B cell (primary cell): ENCODE data around the gene ITCH. TPM values are rescaled to one million over a fixed set of nuclear protein-coding genes. Genes with fewer than 3 reads are reported as not detected.

Experiments used
- ATAC-seq: fragments of 200-7000 bp; cut with Tn5 transposase; one replicate; pipeline ENCODE4 v1.10.0; 2021; ENCODE audit warnings: low read depth, mild to moderate bottlenecking, moderate number of reproducible peaks, moderate library complexity
- CTCF ChIA-PET: fragments of 350-600 bp; sonication (Branson Sonifier 250); formaldehyde crosslinking; loops from one replicate; lab custom pipeline; 2021; ENCODE audit warnings: antibody characterized with exemption, inconsistent platforms; lab: Charles Lee
- POLR2A ChIA-PET: fragments of 350-600 bp; sonication (Branson Sonifier 250); formaldehyde crosslinking; loops from one replicate; lab custom pipeline; 2021; ENCODE audit warnings: antibody characterized with exemption; lab: Charles Lee
- DNase-seq: peaks from one replicate; pipeline ENCODE4 v3.0.0; 2013
- H2AFZ ChIP-seq: 2 replicates; pipeline ENCODE4 v1.6.1; 2012; ENCODE audit warnings: mild to moderate bottlenecking, low read depth, low read length; ENCODE audit not compliant: insufficient read depth, poor library complexity, severe bottlenecking
- H3K27ac ChIP-seq, 2 donors: 1 replicate in 1 of 2; 2 replicates in 1 of 2; pipeline ENCODE4 v1.5.1; 2012 to 2013; ENCODE audit warnings: low read length in 2 of 2, mild to moderate bottlenecking in 2 of 2, moderate library complexity in 1 of 2
- H3K27me3 ChIP-seq, 4 experiments: fragments of 200-600 bp in 1 of 4; sonication (generic) in 1 of 4; replicated peaks in 1 of 4; 1 replicate in 2 of 4; 2 replicates in 2 of 4; pipeline versions ENCODE4 v1.6.1 to v1.7.0; 2013 to 2016; ENCODE audit warnings: low read length in 3 of 4, mild to moderate bottlenecking in 2 of 4, mixed read lengths in 1 of 4, moderate library complexity in 1 of 4; ENCODE audit not compliant: insufficient read depth in 4 of 4, control insufficient read depth in 3 of 4; ENCODE audit errors: control extremely low read depth in 1 of 4
- H3K36me3 ChIP-seq, 2 experiments: replicated peaks in 1 of 2; 1 replicate in 1 of 2; 2 replicates in 1 of 2; pipeline versions ENCODE4 v1.6.1 to v1.7.1; 2013; ENCODE audit warnings: low read length in 1 of 2; ENCODE audit not compliant: insufficient read depth in 2 of 2, control insufficient read depth in 1 of 2; ENCODE audit errors: control extremely low read depth in 1 of 2, extremely low read depth in 1 of 2
- H3K4me1 ChIP-seq, 2 donors: fragments of 200-600 bp in 1 of 2; sonication (generic) in 1 of 2; 1 replicate in 1 of 2; 2 replicates in 1 of 2; pipeline versions ENCODE4 v1.5.1 to v1.6.1; 2013 to 2017; ENCODE audit warnings: low read length in 2 of 2; ENCODE audit not compliant: control insufficient read depth in 2 of 2, insufficient read depth in 2 of 2
- H3K4me2 ChIP-seq: replicated peaks from 2 replicates; pipeline ENCODE3; 2012; ENCODE audit warnings: mild to moderate bottlenecking, low read depth, low read length; ENCODE audit not compliant: poor library complexity, severe bottlenecking
- H3K4me3 ChIP-seq, 5 experiments: fragments of 200-600 bp in 1 of 5; sonication (generic) in 1 of 5; 1 replicate in 3 of 5; 2 replicates in 2 of 5; pipeline versions ENCODE4 v1.5.1 to v1.7.0; 2011 to 2016; ENCODE audit warnings: low read length in 4 of 5, mild to moderate bottlenecking in 4 of 5, low read depth in 2 of 5, control low read depth in 1 of 5, moderate library complexity in 1 of 5; ENCODE audit not compliant: insufficient read depth in 1 of 5; ENCODE audit errors: control extremely low read depth in 1 of 5, extremely low read depth in 1 of 5
- H3K79me2 ChIP-seq: fragments of 200-600 bp; sonication (generic); one replicate; pipeline ENCODE4 v1.6.0; 2016; ENCODE audit warnings: low read length; ENCODE audit not compliant: control insufficient read depth, insufficient read depth
- H3K9ac ChIP-seq: fragments of 200-600 bp; sonication (generic); 2 replicates; pipeline ENCODE4 v1.6.1; 2017; ENCODE audit warnings: mild to moderate bottlenecking, low read length, moderate library complexity
- H3K9me3 ChIP-seq, 3 donors: one replicate each; pipeline versions ENCODE4 v1.6.1 to v1.7.1; 2013; ENCODE audit warnings: low read length in 2 of 3; ENCODE audit not compliant: control insufficient read depth in 2 of 3, insufficient read depth in 1 of 3; ENCODE audit errors: control extremely low read depth in 1 of 3
- H4K20me1 ChIP-seq: 2 replicates; pipeline ENCODE4 v1.6.0; 2012; ENCODE audit warnings: mild to moderate bottlenecking, low read length; ENCODE audit not compliant: insufficient read depth, control insufficient read depth, poor library complexity, severe bottlenecking
- H3K27ac Mint-ChIP-seq: one replicate; pipeline ENCODE4 v1.8.0; 2021; ENCODE audit warnings: mixed read lengths
- H3K27me3 Mint-ChIP-seq: one replicate; pipeline ENCODE4 v1.8.0; 2021; ENCODE audit warnings: mixed read lengths
- H3K4me1 Mint-ChIP-seq: one replicate; pipeline ENCODE4 v1.8.0; 2021; ENCODE audit warnings: mixed read lengths
- H3K4me3 Mint-ChIP-seq: one replicate; pipeline ENCODE4 v1.8.0; 2021; ENCODE audit warnings: mixed read lengths
- H3K9me3 Mint-ChIP-seq: one replicate; pipeline ENCODE4 v1.8.0; 2022; ENCODE audit warnings: mixed read lengths; ENCODE audit not compliant: insufficient read depth
- EZH2 ChIP-seq: IDR thresholded peaks from 2 replicates; pipeline ENCODE4 v1.6.1; 2012; ENCODE audit warnings: borderline replicate concordance, low read depth, mild to moderate bottlenecking, moderate library complexity, low read length; ENCODE audit not compliant: insufficient read depth, poor library complexity, severe bottlenecking
- WGBS: methylation state at CpG from one replicate; pipeline ENCODE4 v1.1.5; 2013; ENCODE audit warnings: missing lambda C conversion rate; ENCODE audit not compliant: insufficient coverage; 5-methylcytosine and 5-hydroxymethylcytosine counted together
- intact Hi-C: fragments of 100-400 bp; cut with micrococcal nuclease; formaldehyde crosslinking; loops from one replicate; pipeline ENCODE4 v1.10.0; 2022
- polyA plus RNA-seq: library from polyadenylated mRNA; depleted of rRNA; stranded (reverse); fragments of >200 nt; gene quantifications from 2 replicates; pipeline ENCODE4 v1.2.3, GENCODE V29; 2012
- total RNA-seq, 2 donors: library from RNA; stranded (reverse); fragments of 120-200 nt in 1 of 2; gene quantifications; 1 replicate in 1 of 2; 2 replicates in 1 of 2; pipeline versions ENCODE4 v1.2.3 to v1.2.4, GENCODE V29; 2013 to 2022
- TF ChIP-seq, protein P1 (sequence below): fragments of 200-600 bp; IDR thresholded peaks from one replicate; pipeline ENCODE4 v1.8.0; 2022; ENCODE audit warnings: antibody characterized with exemption, mild to moderate bottlenecking

The ITCH gene
- total and polyA plus RNA-seq, 2 donors (not counting 1 experiment from before 2014, with no cell fraction given) = 10.0 to 110 TPM

- H3K4me2 ChIP-seq = no peak overlapping the region
- no peak overlapping the region for H3K27ac ChIP-seq
- ChIA-PET CTCF (interaction anchor here (0.5 to 1.4 kb wide), 4 partner anchors 219 to 1020 kb away, joined by 3 to 4 read pairs (median 4); no protein-coding TSS in a partner anchor), POLR2A (no interaction called here)
- peaks cover 29% of the 10 kb centered on the region for H3K79me2 ChIP-seq
- WGBS = 94% methylated on average over 6 of the region's 8 CpGs
- TF ChIP-seq, protein P1, sequence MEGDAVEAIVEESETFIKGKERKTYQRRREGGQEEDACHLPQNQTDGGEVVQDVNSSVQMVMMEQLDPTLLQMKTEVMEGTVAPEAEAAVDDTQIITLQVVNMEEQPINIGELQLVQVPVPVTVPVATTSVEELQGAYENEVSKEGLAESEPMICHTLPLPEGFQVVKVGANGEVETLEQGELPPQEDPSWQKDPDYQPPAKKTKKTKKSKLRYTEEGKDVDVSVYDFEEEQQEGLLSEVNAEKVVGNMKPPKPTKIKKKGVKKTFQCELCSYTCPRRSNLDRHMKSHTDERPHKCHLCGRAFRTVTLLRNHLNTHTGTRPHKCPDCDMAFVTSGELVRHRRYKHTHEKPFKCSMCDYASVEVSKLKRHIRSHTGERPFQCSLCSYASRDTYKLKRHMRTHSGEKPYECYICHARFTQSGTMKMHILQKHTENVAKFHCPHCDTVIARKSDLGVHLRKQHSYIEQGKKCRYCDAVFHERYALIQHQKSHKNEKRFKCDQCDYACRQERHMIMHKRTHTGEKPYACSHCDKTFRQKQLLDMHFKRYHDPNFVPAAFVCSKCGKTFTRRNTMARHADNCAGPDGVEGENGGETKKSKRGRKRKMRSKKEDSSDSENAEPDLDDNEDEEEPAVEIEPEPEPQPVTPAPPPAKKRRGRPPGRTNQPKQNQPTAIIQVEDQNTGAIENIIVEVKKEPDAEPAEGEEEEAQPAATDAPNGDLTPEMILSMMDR = no peak
- TF ChIP-seq EZH2 = no peak
- no peak overlapping the region for H3K9ac ChIP-seq
- peaks cover 47% of the 10 kb centered on the region for H4K20me1 ChIP-seq
- no peaks in the 10 kb centered on the region for H3K27me3 ChIP-seq
- no peak overlapping the region for H3K27ac Mint-ChIP-seq
- no peaks in the 10 kb centered on the region for H3K9me3 Mint-ChIP-seq
- H3K4me3 Mint-ChIP-seq = no peak overlapping the region
- no peak for DNase-seq
- no peaks in the 10 kb centered on the region for H3K4me1 ChIP-seq
- no peak for ATAC-seq
- no peak overlapping the region for H3K4me3 ChIP-seq
- intact Hi-C loops = no loop called here
- H3K36me3 ChIP-seq = peaks cover 6 to 85% of the 10 kb centered on the region in 2 experiments
- no peaks in the 10 kb centered on the region for H3K27me3 Mint-ChIP-seq
- H3K4me1 Mint-ChIP-seq = peaks cover 2% of the 10 kb centered on the region
- no peaks in the 10 kb centered on the region for H3K9me3 ChIP-seq
- no peak overlapping the region for H2AFZ ChIP-seq
Measured at GRCh38 chr20:34531608-34532265, 168.7 kb downstream of the ITCH start.

- Mint-ChIP-seq H3K4me3 (no peak overlapping the region), H3K27me3 (no peaks in the 10 kb centered on the region), H3K4me1 (peaks cover 2% of the 10 kb centered on the region), H3K9me3 (no peaks in the 10 kb centered on the region), H3K27ac (no peak overlapping the region)
- Histone ChIP-seq H4K20me1 (peaks cover 47% of the 10 kb centered on the region), H3K4me3 (no peak overlapping the region), H3K9me3 (no peaks in the 10 kb centered on the region), H3K36me3 (peaks cover 4 to 82% of the 10 kb centered on the region in 2 experiments), H3K27me3 (no peaks in the 10 kb centered on the region), H3K4me2 (no peak overlapping the region), H3K79me2 (peaks cover 23% of the 10 kb centered on the region), H3K4me1 (no peaks in the 10 kb centered on the region), H2AFZ (no peak overlapping the region), H3K9ac (no peak overlapping the region), H3K27ac (no peak overlapping the region)
- WGBS = 97% methylated on average over 8 of the region's 8 CpGs
- ChIA-PET CTCF (interaction anchor here (0.5 to 1.3 kb wide), 3 partner anchors 220 to 1019 kb away, joined by 3 to 4 read pairs (median 4); no protein-coding TSS in a partner anchor), POLR2A (no interaction called here)
- ATAC-seq = no peak
- no peak for TF ChIP-seq EZH2
- TF ChIP-seq, protein P1 = no peak
- intact Hi-C loops = no loop called here
- DNase-seq = no peak
Measured at GRCh38 chr20:34532320-34532719, 169.2 kb downstream of the ITCH start.
